WERI-Rb-1 (cell line): ENCODE data around the gene NKX2-2.

Experiments
- DNase-seq: peaks from one replicate; pipeline ENCODE4 v3.0.0-alpha.2; 2020
- H3K27ac ChIP-seq: fragments of 250-450 bp; sonication (Bioruptor Pico); 2 replicates; pipeline ENCODE4 v1.5.1; 2020; ENCODE audit warnings: mild to moderate bottlenecking, moderate library complexity
- H3K27me3 ChIP-seq: fragments of 250-450 bp; sonication (Bioruptor Pico); 2 replicates; pipeline ENCODE4 v1.5.1; 2021; ENCODE audit warnings: mild to moderate bottlenecking, low read depth, moderate library complexity; ENCODE audit not compliant: insufficient read depth, severe bottlenecking
- H3K36me3 ChIP-seq: fragments of 250-450 bp; sonication (Bioruptor Pico); 2 replicates; pipeline ENCODE4 v1.5.1; 2020; ENCODE audit warnings: mild to moderate bottlenecking, moderate library complexity
- H3K4me3 ChIP-seq: 2 replicates; pipeline ENCODE4 v1.5.1; 2011; ENCODE audit warnings: low read depth, mild to moderate bottlenecking, control low read depth, low read length
- H3K9me3 ChIP-seq: fragments of 250-450 bp; sonication (Bioruptor Pico); 2 replicates; pipeline ENCODE4 v1.5.1; 2021; ENCODE audit warnings: mild to moderate bottlenecking, moderate library complexity; ENCODE audit not compliant: severe bottlenecking
- TF ChIP-seq, protein P1 (sequence below): IDR thresholded peaks from 2 replicates; pipeline ENCODE4 v1.5.1; 2011; ENCODE audit warnings: low read depth, mild to moderate bottlenecking, control low read depth, inconsistent platforms, low read length

The NKX2-2 gene

DNA sequence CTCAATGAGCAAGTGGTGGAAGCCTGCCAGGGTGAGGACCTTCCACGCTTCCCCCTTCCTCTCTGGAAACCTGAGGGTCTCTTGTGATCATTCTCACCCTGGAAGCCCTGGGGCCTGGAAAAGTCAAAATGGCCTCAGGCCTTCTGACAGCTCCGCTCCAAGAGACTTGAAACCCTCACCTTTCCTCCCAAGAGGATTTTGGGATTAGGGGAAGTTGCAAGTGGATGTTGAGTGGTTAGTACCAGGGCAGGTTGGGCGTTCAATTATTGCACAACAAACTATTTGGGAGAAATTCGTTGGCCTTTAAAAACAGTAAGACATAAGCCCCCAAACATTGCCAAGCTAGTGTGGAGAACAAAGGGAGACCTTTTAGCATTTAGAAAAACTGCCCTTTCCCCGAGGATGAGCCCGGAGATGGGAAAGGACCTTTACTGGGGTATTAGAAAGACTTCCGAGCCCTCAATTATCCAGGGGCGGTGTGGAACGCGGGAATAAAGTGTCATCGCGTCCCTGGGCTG, 4.7 kb downstream of the NKX2-2 start:
- TF ChIP-seq, protein P1, sequence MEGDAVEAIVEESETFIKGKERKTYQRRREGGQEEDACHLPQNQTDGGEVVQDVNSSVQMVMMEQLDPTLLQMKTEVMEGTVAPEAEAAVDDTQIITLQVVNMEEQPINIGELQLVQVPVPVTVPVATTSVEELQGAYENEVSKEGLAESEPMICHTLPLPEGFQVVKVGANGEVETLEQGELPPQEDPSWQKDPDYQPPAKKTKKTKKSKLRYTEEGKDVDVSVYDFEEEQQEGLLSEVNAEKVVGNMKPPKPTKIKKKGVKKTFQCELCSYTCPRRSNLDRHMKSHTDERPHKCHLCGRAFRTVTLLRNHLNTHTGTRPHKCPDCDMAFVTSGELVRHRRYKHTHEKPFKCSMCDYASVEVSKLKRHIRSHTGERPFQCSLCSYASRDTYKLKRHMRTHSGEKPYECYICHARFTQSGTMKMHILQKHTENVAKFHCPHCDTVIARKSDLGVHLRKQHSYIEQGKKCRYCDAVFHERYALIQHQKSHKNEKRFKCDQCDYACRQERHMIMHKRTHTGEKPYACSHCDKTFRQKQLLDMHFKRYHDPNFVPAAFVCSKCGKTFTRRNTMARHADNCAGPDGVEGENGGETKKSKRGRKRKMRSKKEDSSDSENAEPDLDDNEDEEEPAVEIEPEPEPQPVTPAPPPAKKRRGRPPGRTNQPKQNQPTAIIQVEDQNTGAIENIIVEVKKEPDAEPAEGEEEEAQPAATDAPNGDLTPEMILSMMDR, result no peak
- Histone ChIP-seq H3K27ac (no peak overlapping the region), H3K27me3 (peaks cover 92% of the 10 kb centered on the region), H3K4me3 (no peak overlapping the region), H3K9me3 (peaks cover 42% of the 10 kb centered on the region), H3K36me3 (no peaks in the 10 kb centered on the region)
- no peak for DNase-seq

- H3K4me3 ChIP-seq, result no peak overlapping the region
- H3K36me3 ChIP-seq, result no peaks in the 10 kb centered on the region
- peaks cover 42% of the 10 kb centered on the region for H3K9me3 ChIP-seq
- H3K27ac ChIP-seq, result no peak overlapping the region
- DNase-seq, result no peak
- H3K27me3 ChIP-seq, result peaks cover 94% of the 10 kb centered on the region
- TF ChIP-seq, protein P1, result no peak
Observed at GRCh38 chr20:21508230-21509078, 5.4 kb downstream of the NKX2-2 start.

DNA sequence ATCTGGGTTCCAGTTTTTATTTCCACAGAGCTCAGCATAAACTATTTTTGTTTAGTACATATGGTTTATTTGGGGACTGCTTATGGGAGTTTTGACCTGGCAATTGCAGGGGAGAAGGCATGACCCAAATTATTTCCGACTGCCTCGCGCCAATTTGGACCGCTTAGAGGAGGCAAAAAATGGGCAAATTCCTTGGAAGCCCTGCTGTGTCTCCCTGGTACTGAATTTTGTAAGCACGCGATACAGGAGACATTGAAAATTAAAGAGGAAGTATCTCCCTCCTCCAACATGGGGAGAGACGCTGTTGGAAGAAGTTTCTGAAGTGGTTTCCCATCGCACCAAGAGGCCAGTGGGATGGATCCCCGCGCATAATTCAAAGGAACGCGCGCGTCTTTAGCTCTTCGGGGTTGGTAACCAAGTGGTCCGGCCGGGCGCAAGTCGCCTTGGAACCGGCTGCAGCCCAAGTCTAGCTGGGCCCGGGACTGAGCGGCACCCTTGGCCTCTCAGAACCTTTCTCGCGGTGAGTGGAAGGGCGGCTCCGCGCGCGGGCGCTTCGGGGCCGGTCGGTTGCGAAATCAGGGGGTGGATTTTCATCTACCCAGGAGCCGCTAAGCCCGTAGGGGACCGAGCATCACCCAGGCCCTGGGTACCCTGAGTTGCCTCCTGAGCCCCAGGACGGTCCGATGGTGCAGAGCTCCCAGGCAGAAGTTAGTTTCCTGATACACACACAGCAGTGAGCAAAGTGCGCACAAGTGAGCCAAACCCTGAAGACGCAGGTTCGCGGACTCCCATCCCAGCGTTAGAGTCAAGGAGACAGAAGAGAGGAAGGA, 6.2 kb downstream of the NKX2-2 start:
- Histone ChIP-seq H3K9me3 (peaks cover 34% of the 10 kb centered on the region), H3K4me3 (no peak overlapping the region), H3K27ac (no peak overlapping the region), H3K36me3 (no peaks in the 10 kb centered on the region), H3K27me3 (peaks cover 94% of the 10 kb centered on the region)
- DNase-seq, result no peak
- TF ChIP-seq, protein P1, result no peak

DNA sequence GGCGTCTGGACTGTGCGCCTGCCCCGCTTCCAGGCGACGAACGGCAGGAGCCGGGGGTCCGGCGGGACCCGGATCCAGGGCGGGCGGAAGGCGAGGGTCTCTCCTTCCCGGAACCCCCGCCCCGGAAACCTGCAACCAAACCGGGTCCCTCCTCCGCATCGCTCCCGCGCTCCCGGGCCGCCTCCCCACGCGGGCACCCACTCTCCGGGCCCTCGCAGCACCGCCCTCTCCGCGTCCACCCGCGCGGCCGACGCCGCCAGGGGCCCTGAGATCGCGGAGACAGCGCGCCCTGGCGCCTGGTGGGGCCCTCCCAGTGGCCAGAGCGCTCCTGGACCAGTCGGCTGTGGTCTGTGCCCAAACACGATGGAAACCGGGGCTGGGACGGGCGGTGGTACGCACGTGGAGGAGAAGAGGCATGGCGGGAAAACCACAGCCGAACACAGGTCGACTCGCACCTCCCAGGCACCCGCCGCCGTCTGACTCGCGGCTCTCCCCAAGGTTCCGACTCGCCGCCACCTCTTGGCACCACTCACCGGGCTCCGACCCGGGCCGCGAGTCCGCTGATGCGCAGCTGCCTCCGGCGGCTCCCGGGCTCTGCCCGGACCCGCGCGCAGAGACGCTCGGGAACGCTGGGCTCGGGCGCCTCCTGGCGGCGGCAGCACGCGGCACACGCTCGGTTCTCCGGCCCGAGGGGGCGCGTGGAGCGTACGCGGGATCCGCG, 7.9 kb downstream of the NKX2-2 start:
- H3K36me3 ChIP-seq, result no peaks in the 10 kb centered on the region
- H3K9me3 ChIP-seq, result peaks cover 23% of the 10 kb centered on the region
- DNase-seq, result peak; percentile 20
- H3K27ac ChIP-seq, result no peak overlapping the region
- H3K4me3 ChIP-seq, result peak overlapping the region; percentile 8
- TF ChIP-seq, protein P1, result peak; percentile 75
- peaks cover 94% of the 10 kb centered on the region for H3K27me3 ChIP-seq

DNA sequence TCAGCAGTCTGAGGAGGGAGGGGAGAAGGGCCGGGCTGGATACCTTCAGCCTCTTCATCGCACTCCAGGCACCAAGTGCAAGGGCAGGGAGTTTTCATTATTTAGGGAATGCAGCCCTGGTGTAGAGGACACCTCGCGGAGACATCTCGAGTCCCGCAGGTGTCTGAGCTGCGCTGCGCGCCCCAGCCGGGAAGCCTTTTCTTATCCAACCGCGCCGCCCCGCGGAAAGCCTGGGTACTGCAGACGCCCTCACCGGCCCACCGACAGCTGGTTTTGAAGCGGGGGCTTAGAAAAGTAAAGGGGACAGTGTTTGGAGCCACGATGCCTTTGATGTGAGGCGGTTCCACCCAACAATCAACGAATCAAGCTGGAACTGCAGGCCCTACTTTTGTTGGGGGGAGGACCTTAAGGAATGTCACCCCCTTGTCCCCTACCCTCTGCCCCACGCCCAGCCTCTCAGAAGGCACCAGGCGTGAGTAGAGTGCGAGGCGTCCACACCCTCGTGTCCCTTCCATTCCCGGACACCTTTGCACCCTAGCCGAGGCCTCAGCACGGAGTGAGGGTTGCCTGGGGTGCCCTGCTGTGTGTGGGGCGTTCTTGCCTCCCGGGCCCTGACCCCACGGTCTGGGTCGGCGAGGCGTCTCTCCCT, 8.6 kb downstream of the NKX2-2 start:
- Histone ChIP-seq H3K27ac (no peak overlapping the region), H3K27me3 (peaks cover 97% of the 10 kb centered on the region), H3K4me3 (peak overlapping the region; percentile 8; the same call in 1 of the 2 replicates), H3K36me3 (no peaks in the 10 kb centered on the region), H3K9me3 (peaks cover 23% of the 10 kb centered on the region)
- TF ChIP-seq, protein P1, result peak; percentile 91
- DNase-seq, result peak; percentile 67
